CD4-positive, alpha-beta T cell treated with Interleukin-10 for 1 hour (primary cell): Measurements from ENCODE around the gene MORC3.
"Not testable (repeated sequence)": the region's sequence is repeated elsewhere in the genome, so short reads cannot be mapped to it uniquely, and the experiment has no call there.

Source experiments
- DNase-seq: peaks from one replicate; pipeline ENCODE4 v3.0.0-alpha.2; 2020

The MORC3 gene

GRCh38 chr21:36386031-36386642 lies 66.1 kb downstream of the MORC3 start:
- DNase-seq, result no peak

- no peak for DNase-seq
These were observed 68.1 kb downstream of the MORC3 start for GRCh38 chr21:36388096-36388495.

GRCh38 chr21:36388835-36389234 lies 68.8 kb downstream of the MORC3 start:
- DNase-seq, result no peak

- DNase-seq, result not testable (repeated sequence)
These were observed 71.7 kb downstream of the MORC3 start for GRCh38 chr21:36391649-36392048.

- DNase-seq, result no peak
These were observed 75.5 kb downstream of the MORC3 start for GRCh38 chr21:36395353-36396111.

- no peak for DNase-seq
These were observed 76.3 kb downstream of the MORC3 start for GRCh38 chr21:36396325-36396724.

- DNase-seq, result no peak
These were observed 77.0 kb downstream of the MORC3 start for GRCh38 chr21:36396971-36397370.

GRCh38 chr21:36397606-36398005 lies 77.6 kb downstream of the MORC3 start:
- no peak for DNase-seq

GRCh38 chr21:36399736-36400135 lies 79.7 kb downstream of the MORC3 start:
- DNase-seq, result not testable (repeated sequence)

GRCh38 chr21:36400719-36401118 lies 80.7 kb downstream of the MORC3 start:
- no peak for DNase-seq

GRCh38 chr21:36402339-36402738 lies 82.3 kb downstream of the MORC3 start:
- DNase-seq, result no peak

- DNase-seq, result no peak
These were observed 83.7 kb downstream of the MORC3 start for GRCh38 chr21:36403713-36404112.

- DNase-seq, result no peak
These were observed 88.6 kb downstream of the MORC3 start for GRCh38 chr21:36408568-36408967.

GRCh38 chr21:36411301-36411700 lies 91.3 kb downstream of the MORC3 start:
- no peak for DNase-seq

GRCh38 chr21:36412916-36413315 lies 92.9 kb downstream of the MORC3 start:
- DNase-seq, result no peak

- no peak for DNase-seq
These were observed 95.4 kb downstream of the MORC3 start for GRCh38 chr21:36415375-36415774.

GRCh38 chr21:36419241-36419640 lies 99.2 kb downstream of the MORC3 start:
- DNase-seq, result no peak

GRCh38 chr21:36419996-36420395 lies 100.0 kb downstream of the MORC3 start:
- DNase-seq, result peak; percentile 31

- DNase-seq, result no peak
These were observed 100.8 kb downstream of the MORC3 start for GRCh38 chr21:36420571-36421339.

GRCh38 chr21:36422279-36423098 lies 102.5 kb downstream of the MORC3 start:
- DNase-seq, result peak; percentile 5

GRCh38 chr21:36423771-36424433 lies 103.9 kb downstream of the MORC3 start:
- DNase-seq, result no peak

- no peak for DNase-seq
These were observed 104.6 kb downstream of the MORC3 start for GRCh38 chr21:36424592-36424991.
